Right atrium auricular region (tissue), 2 donors: ENCODE measurements around the gene VASN. TPM values are rescaled to one million over a fixed set of nuclear protein-coding genes. Genes with fewer than 3 reads are reported as not detected.
"Not testable (repeated sequence)": the region's sequence is repeated elsewhere in the genome, so short reads cannot be mapped to it uniquely, and the experiment has no call there.

Source experiments
- DNase-seq: peaks from one replicate; pipeline ENCODE4 v3.0.0-alpha.2; 2019; ENCODE audit warnings: low spot score
- H3K27ac ChIP-seq, 2 donors: fragments of 200-600 bp; sonication (generic); 1 replicate in 1 of 2; 2 replicates in 1 of 2; pipeline ENCODE4 v1.5.1; 2016 to 2019
- H3K27me3 ChIP-seq, 2 donors: fragments of 200-600 bp; sonication (generic); one replicate each; pipeline versions ENCODE4 v1.5.1 to v1.6.0; 2017 to 2019
- H3K36me3 ChIP-seq: fragments of 200-600 bp; sonication (generic); one replicate; pipeline ENCODE4 v1.5.1; 2016
- H3K4me1 ChIP-seq, 2 donors: fragments of 200-600 bp; sonication (generic); one replicate each; pipeline versions ENCODE4 v1.5.1 to v1.6.0; 2017 to 2019
- H3K4me3 ChIP-seq, 2 donors: fragments of 200-600 bp; sonication (generic); 1 replicate in 1 of 2; 2 replicates in 1 of 2; pipeline ENCODE4 v1.5.1; 2017 to 2019; ENCODE audit warnings: mild to moderate bottlenecking in 1 of 2, moderate library complexity in 1 of 2
- H3K9me3 ChIP-seq, 2 donors: fragments of 200-600 bp; sonication (generic); one replicate each; pipeline ENCODE4 v1.5.1; 2019
- CTCF ChIP-seq, 2 donors: fragments of 200-600 bp; sonication (generic); IDR thresholded peaks; one replicate each; pipeline ENCODE4 v1.5.1; 2019; ENCODE audit warnings: antibody characterized with exemption in 2 of 2
- total RNA-seq, 2 donors: library from RNA; depleted of rRNA; stranded (reverse); fragments of >200 nt; gene quantifications; one replicate each; pipeline ENCODE4 v1.1.0, GENCODE V29; 2016

The VASN gene
- total RNA-seq, 2 donors from 2014 or later, result 17.9 to 39.0 TPM

- no peaks in the 10 kb centered on the region for H3K27me3 ChIP-seq
- H3K9me3 ChIP-seq, result no peaks in the 10 kb centered on the region
- peaks cover 0 to 30% of the 10 kb centered on the region in 2 donors for H3K4me1 ChIP-seq
- no peak overlapping the region for H3K27ac ChIP-seq
- DNase-seq, result no peak
- no peak overlapping the region for H3K4me3 ChIP-seq
- peak in 1 of 2 donors; percentile 35 for TF ChIP-seq CTCF (IDR thresholded peaks at IDR 0.05)
- H3K36me3 ChIP-seq, result peaks cover 26% of the 10 kb centered on the region
These were observed 31.7 kb upstream of the VASN start for GRCh38 chr16:4339909-4340308.

- Histone ChIP-seq H3K9me3 (no peaks in the 10 kb centered on the region), H3K4me1 (peaks cover 0 to 35% of the 10 kb centered on the region in 2 donors), H3K27me3 (no peaks in the 10 kb centered on the region), H3K27ac (no peak overlapping the region), H3K36me3 (peaks cover 21% of the 10 kb centered on the region), H3K4me3 (no peak overlapping the region)
- no peak for TF ChIP-seq CTCF (IDR thresholded peaks at IDR 0.05)
- no peak for DNase-seq
These were observed 31.2 kb upstream of the VASN start for GRCh38 chr16:4340443-4340842.

GRCh38 chr16:4341250-4341649 is 30.4 kb upstream of the VASN start:
- H3K4me3 ChIP-seq, result no peak overlapping the region
- TF ChIP-seq CTCF (IDR thresholded peaks at IDR 0.05), result no peak
- H3K36me3 ChIP-seq, result peaks cover 13% of the 10 kb centered on the region
- DNase-seq, result no peak
- H3K4me1 ChIP-seq, result peaks cover 0 to 40% of the 10 kb centered on the region in 2 donors
- no peaks in the 10 kb centered on the region for H3K27me3 ChIP-seq
- no peak overlapping the region for H3K27ac ChIP-seq
- no peaks in the 10 kb centered on the region for H3K9me3 ChIP-seq

- no peak for DNase-seq
- H3K36me3 ChIP-seq, result no peaks in the 10 kb centered on the region
- no peak for TF ChIP-seq CTCF (IDR thresholded peaks at IDR 0.05)
- H3K27me3 ChIP-seq, result no peaks in the 10 kb centered on the region
- H3K27ac ChIP-seq, result no peak overlapping the region
- no peaks in the 10 kb centered on the region for H3K9me3 ChIP-seq
- H3K4me3 ChIP-seq, result no peak overlapping the region
- peaks cover 0 to 49% of the 10 kb centered on the region in 2 donors for H3K4me1 ChIP-seq
These were observed 28.5 kb upstream of the VASN start for GRCh38 chr16:4342866-4343744.

GRCh38 chr16:4344300-4344982 is 27.2 kb upstream of the VASN start:
- not testable (repeated sequence) for H3K36me3 ChIP-seq, DNase-seq, H3K27me3 ChIP-seq, H3K27ac ChIP-seq, H3K4me3 ChIP-seq, H3K9me3 ChIP-seq
- H3K4me1 ChIP-seq, result peaks cover 0 to 47% of the 10 kb centered on the region in 2 donors
